ENCODE data around the gene AGPS. TPM values are rescaled to one million over a fixed set of nuclear protein-coding genes. Genes with fewer than 3 reads are reported as not detected.

Gene AGPS
- total and polyA plus RNA-seq, 10 of the 15 experiments (the other 5 are each of a cell fraction or from before 2014, with no cell fraction given): 7.9 to 54.2 (median 38.7) TPM

- TF ChIP-seq SREBF2 (IDR thresholded peaks at IDR 0.05; ENCODE audit: low read length) (no peak), POU2F2 (IDR thresholded peaks at IDR 0.05; ENCODE audit: borderline replicate concordance, low read depth, low read length) (no peak), ZZZ3 (IDR thresholded peaks at IDR 0.05; ENCODE audit: control insufficient read depth, insufficient read length, low read depth) (no peak), NR2C1 (IDR thresholded peaks at IDR 0.05) (no peak), SMAD5 (IDR thresholded peaks at IDR 0.05; ENCODE audit: low read depth) (no peak)
- TF ChIP-seq, protein P1, sequence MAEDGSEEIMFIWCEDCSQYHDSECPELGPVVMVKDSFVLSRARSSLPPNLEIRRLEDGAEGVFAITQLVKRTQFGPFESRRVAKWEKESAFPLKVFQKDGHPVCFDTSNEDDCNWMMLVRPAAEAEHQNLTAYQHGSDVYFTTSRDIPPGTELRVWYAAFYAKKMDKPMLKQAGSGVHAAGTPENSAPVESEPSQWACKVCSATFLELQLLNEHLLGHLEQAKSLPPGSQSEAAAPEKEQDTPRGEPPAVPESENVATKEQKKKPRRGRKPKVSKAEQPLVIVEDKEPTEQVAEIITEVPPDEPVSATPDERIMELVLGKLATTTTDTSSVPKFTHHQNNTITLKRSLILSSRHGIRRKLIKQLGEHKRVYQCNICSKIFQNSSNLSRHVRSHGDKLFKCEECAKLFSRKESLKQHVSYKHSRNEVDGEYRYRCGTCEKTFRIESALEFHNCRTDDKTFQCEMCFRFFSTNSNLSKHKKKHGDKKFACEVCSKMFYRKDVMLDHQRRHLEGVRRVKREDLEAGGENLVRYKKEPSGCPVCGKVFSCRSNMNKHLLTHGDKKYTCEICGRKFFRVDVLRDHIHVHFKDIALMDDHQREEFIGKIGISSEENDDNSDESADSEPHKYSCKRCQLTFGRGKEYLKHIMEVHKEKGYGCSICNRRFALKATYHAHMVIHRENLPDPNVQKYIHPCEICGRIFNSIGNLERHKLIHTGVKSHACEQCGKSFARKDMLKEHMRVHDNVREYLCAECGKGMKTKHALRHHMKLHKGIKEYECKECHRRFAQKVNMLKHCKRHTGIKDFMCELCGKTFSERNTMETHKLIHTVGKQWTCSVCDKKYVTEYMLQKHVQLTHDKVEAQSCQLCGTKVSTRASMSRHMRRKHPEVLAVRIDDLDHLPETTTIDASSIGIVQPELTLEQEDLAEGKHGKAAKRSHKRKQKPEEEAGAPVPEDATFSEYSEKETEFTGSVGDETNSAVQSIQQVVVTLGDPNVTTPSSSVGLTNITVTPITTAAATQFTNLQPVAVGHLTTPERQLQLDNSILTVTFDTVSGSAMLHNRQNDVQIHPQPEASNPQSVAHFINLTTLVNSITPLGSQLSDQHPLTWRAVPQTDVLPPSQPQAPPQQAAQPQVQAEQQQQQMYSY (CRISPR knock-in tag; IDR thresholded peaks at IDR 0.05): no peak
Observed at GRCh38 chr2:177520324-177520723, 127.8 kb downstream of the AGPS start (continued).

DNA sequence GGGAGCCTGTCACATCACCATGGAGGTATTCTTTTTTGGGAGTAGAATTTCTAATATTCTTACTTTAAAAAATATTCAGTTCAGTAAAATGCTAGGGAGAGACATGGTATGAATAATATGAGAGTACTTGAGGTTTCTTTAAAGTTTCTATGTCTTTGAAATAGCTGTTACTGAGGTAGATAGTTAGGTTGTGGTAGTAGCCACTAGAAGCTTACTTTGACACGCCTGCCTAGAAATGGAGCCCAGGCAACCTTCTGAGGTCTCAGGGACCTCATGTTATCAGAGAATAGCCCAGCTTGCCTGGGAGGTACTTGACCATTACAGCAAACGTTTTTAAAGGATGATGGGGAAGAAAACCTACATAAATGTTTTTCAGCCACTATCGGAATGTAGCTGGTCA, 131.2 kb downstream of the AGPS start:
- peak; percentile 40 for ATAC-seq
- no peaks in the 10 kb centered on the region for H3K4me1 ChIP-seq (ENCODE audit: control insufficient read depth, insufficient read depth, low read length)
- H3K4me2 ChIP-seq (ENCODE audit: control insufficient read depth, insufficient read depth): no peak overlapping the region
- no peak for DNase-seq (ENCODE audit: low read depth, low spot score)
- TF ChIP-seq TCF7 (IDR thresholded peaks at IDR 0.05; ENCODE audit: borderline replicate concordance) (peak; percentile 33; the same call in 1 of the 2 replicates), RUNX3 (IDR thresholded peaks at IDR 0.05; ENCODE audit: low read length) (peak; percentile 69), JUNB (IDR thresholded peaks at IDR 0.05) (peak; percentile 36; the same call in 1 of the 2 replicates), CBX5 (IDR thresholded peaks at IDR 0.05; ENCODE audit: low read depth) (no peak)
- TF ChIP-seq, protein P2, sequence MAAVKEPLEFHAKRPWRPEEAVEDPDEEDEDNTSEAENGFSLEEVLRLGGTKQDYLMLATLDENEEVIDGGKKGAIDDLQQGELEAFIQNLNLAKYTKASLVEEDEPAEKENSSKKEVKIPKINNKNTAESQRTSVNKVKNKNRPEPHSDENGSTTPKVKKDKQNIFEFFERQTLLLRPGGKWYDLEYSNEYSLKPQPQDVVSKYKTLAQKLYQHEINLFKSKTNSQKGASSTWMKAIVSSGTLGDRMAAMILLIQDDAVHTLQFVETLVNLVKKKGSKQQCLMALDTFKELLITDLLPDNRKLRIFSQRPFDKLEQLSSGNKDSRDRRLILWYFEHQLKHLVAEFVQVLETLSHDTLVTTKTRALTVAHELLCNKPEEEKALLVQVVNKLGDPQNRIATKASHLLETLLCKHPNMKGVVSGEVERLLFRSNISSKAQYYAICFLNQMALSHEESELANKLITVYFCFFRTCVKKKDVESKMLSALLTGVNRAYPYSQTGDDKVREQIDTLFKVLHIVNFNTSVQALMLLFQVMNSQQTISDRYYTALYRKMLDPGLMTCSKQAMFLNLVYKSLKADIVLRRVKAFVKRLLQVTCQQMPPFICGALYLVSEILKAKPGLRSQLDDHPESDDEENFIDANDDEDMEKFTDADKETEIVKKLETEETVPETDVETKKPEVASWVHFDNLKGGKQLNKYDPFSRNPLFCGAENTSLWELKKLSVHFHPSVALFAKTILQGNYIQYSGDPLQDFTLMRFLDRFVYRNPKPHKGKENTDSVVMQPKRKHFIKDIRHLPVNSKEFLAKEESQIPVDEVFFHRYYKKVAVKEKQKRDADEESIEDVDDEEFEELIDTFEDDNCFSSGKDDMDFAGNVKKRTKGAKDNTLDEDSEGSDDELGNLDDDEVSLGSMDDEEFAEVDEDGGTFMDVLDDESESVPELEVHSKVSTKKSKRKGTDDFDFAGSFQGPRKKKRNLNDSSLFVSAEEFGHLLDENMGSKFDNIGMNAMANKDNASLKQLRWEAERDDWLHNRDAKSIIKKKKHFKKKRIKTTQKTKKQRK (IDR thresholded peaks at IDR 0.05; ENCODE audit: low read depth, low read length): no peak
- peak; percentile 62 for FAIRE-seq
- POLR2A ChIA-PET: no interaction called here
- no peak overlapping the region for H3K27ac ChIP-seq (ENCODE audit: control insufficient read depth, insufficient read depth)
- in situ Hi-C loops (cut with MboI) (no loop called here), intact Hi-C loops (cut with micrococcal nuclease; ENCODE audit: unreplicated experiment) (no loop called here)
- BruUV-seq (replicated peaks): no TSS peak
- SMC1A ChIA-PET (ENCODE audit: uncharacterized antibody, unreplicated experiment): interaction anchor here (0.8 to 2.9 kb wide), 8 partner anchors 8 to 170 kb away, joined by 3 to 19 read pairs (median 4); no protein-coding TSS in a partner anchor
- RAD21 ChIA-PET (ENCODE audit: unreplicated experiment): no interaction called here
- H3K36me3 ChIP-seq (ENCODE audit: control insufficient read depth in 2 of 2, insufficient read depth in 2 of 2, low read length in 1 of 2): no peaks in the 10 kb centered on the region; a peak in 1 of 4 replicates
- H2AFZ ChIP-seq (ENCODE audit: control insufficient read depth, low read depth, low read length): no peak overlapping the region
- no peak overlapping the region for H3K9ac ChIP-seq (ENCODE audit: control insufficient read depth, insufficient read depth, low read length)
- no peak overlapping the region for H3K4me3 ChIP-seq
- no peaks in the 10 kb centered on the region for H3K79me2 ChIP-seq (ENCODE audit: control insufficient read depth, insufficient read depth, low read length)
- WGBS (ENCODE audit: insufficient coverage, insufficient replicate concordance, low lambda C conversion rate, missing lambda C conversion rate): 41% methylated on average over 3 of the region's 3 CpGs
- H3K9me3 ChIP-seq (replicated peaks; ENCODE audit: control insufficient read depth, insufficient read depth, low read length): no peaks in the 10 kb centered on the region
- no peaks in the 10 kb centered on the region for H3K27me3 ChIP-seq (replicated peaks in 1 of 2; ENCODE audit: control insufficient read depth in 2 of 2, insufficient read depth in 2 of 2, low read length in 1 of 2)
- CTCF ChIA-PET: interaction anchor here (0.8 to 1.6 kb wide), 3 partner anchors 11 to 109 kb away, joined by 3 to 5 read pairs (median 4); no protein-coding TSS in a partner anchor
- no peaks in the 10 kb centered on the region for H4K20me1 ChIP-seq (ENCODE audit: control insufficient read depth, insufficient read depth)
